ENCODE measurements around the gene TFF3. TPM values are rescaled to one million over a fixed set of nuclear protein-coding genes. Genes with fewer than 3 reads are reported as not detected.

TFF3 gene
- total and polyA plus RNA-seq, 10 of the 15 experiments (the other 5 are each of a cell fraction or from before 2014, with no cell fraction given), result not detected

- peaks cover 3% of the 10 kb centered on the region for H3K9me3 ChIP-seq (replicated peaks; ENCODE audit: control insufficient read depth, insufficient read depth, low read length)
- ATAC-seq, result peak; percentile 40; the same call in 2 of the 3 replicates
- intact Hi-C loops (cut with micrococcal nuclease; ENCODE audit: unreplicated experiment), result no loop called here
- in situ Hi-C loops (cut with MboI), result no loop called here
- ChIA-PET CTCF (no interaction called here), POLR2A (no interaction called here), RAD21 (ENCODE audit: unreplicated experiment) (interaction anchor here (0.6 kb wide), 1 partner anchor 87 kb away, joined by 3 read pairs; no protein-coding TSS in a partner anchor), SMC1A (ENCODE audit: uncharacterized antibody, unreplicated experiment) (interaction anchor here (1.0 to 1.1 kb wide), 2 partner anchors 27 to 174 kb away, joined by 3 to 6 read pairs; no protein-coding TSS in a partner anchor)
- H3K4me3 ChIP-seq, result no peak overlapping the region
- 6% methylated on average over 9 of the region's 9 CpGs for WGBS (ENCODE audit: insufficient coverage, insufficient replicate concordance, low lambda C conversion rate, missing lambda C conversion rate)
- no peak for DNase-seq (ENCODE audit: low read depth, low spot score)
- 0 out of 2 replicates have a peak overlapping the region, but pooled peaks have one; percentile 26 for H3K4me2 ChIP-seq (ENCODE audit: control insufficient read depth, insufficient read depth)
- BruUV-seq (replicated peaks), result no TSS peak
- H3K4me1 ChIP-seq (ENCODE audit: control insufficient read depth, insufficient read depth, low read length), result peaks cover 17% of the 10 kb centered on the region
- no peak for TF ChIP-seq EED (IDR thresholded peaks at IDR 0.05; ENCODE audit: low read depth)
- no peak for TF ChIP-seq CBX5 (IDR thresholded peaks at IDR 0.05; ENCODE audit: low read depth)
- TF ChIP-seq NFYB (IDR thresholded peaks at IDR 0.05; ENCODE audit: insufficient read depth, low read depth, low read length), result no peak
- no peak for TF ChIP-seq SMAD5 (IDR thresholded peaks at IDR 0.05; ENCODE audit: low read depth)
- no peak for TF ChIP-seq SP1 (IDR thresholded peaks at IDR 0.05; ENCODE audit: low read depth, low read length)
- peak; percentile 68; the same call in 1 of the 2 replicates for TF ChIP-seq PAX5 (IDR thresholded peaks at IDR 0.05; ENCODE audit: borderline replicate concordance, low read depth, low read length)
- no peak for TF ChIP-seq IRF4 (IDR thresholded peaks at IDR 0.05; ENCODE audit: low read depth, low read length)
- TF ChIP-seq YBX1 (IDR thresholded peaks at IDR 0.05), result no peak
- TF ChIP-seq KDM1A (IDR thresholded peaks at IDR 0.05; ENCODE audit: borderline replicate concordance), result no peak
- H2AFZ ChIP-seq (ENCODE audit: control insufficient read depth, low read depth, low read length), result no peak overlapping the region
- H4K20me1 ChIP-seq (ENCODE audit: control insufficient read depth, insufficient read depth), result no peaks in the 10 kb centered on the region
- no peak for FAIRE-seq
- no peak overlapping the region for H3K9ac ChIP-seq (ENCODE audit: control insufficient read depth, insufficient read depth, low read length)
- no peaks in the 10 kb centered on the region for H3K36me3 ChIP-seq (ENCODE audit: control insufficient read depth in 2 of 2, insufficient read depth in 2 of 2, low read length in 1 of 2)
- H3K27ac ChIP-seq (ENCODE audit: control insufficient read depth, insufficient read depth), result no peak overlapping the region
- H3K27me3 ChIP-seq (replicated peaks in 1 of 2; ENCODE audit: control insufficient read depth in 2 of 2, insufficient read depth in 2 of 2, low read length in 1 of 2), result no peaks in the 10 kb centered on the region; a peak in 2 of 4 replicates
- H3K79me2 ChIP-seq (ENCODE audit: control insufficient read depth, insufficient read depth, low read length), result no peaks in the 10 kb centered on the region
Measured at GRCh38 chr21:42362700-42363099, 47.5 kb upstream of the TFF3 start.

DNA sequence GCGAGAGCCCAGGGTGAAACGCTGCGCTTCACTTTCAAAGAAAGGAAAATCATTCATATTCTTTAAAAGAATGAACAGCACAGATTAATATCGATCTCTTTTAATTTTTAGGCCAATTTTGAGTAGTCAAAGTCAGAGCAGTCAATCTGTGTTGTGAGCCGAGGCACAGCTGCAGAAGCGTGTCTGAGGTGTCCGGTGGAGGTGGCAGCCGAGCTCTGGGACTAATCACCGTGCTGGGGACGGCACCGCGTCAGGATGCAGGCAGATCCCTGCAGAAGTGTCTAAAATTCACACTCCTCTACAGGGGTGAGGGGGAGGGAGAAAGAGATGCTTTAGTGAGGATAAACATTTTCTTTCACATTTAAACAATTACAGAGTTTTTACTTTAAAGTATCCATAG is 47.0 kb upstream of the TFF3 start:
- Histone ChIP-seq H3K36me3 (ENCODE audit: control insufficient read depth in 2 of 2, insufficient read depth in 2 of 2, low read length in 1 of 2) (no peaks in the 10 kb centered on the region), H2AFZ (ENCODE audit: control insufficient read depth, low read depth, low read length) (no peak overlapping the region), H3K9me3 (replicated peaks; ENCODE audit: control insufficient read depth, insufficient read depth, low read length) (peaks cover 3% of the 10 kb centered on the region), H3K4me2 (ENCODE audit: control insufficient read depth, insufficient read depth) (no peak overlapping the region; the same call in 1 of the 2 replicates), H3K27me3 (replicated peaks in 1 of 2; ENCODE audit: control insufficient read depth in 2 of 2, insufficient read depth in 2 of 2, low read length in 1 of 2) (no peaks in the 10 kb centered on the region; a peak in 2 of 4 replicates), H4K20me1 (ENCODE audit: control insufficient read depth, insufficient read depth) (no peaks in the 10 kb centered on the region), H3K4me1 (ENCODE audit: control insufficient read depth, insufficient read depth, low read length) (peaks cover 17% of the 10 kb centered on the region), H3K9ac (ENCODE audit: control insufficient read depth, insufficient read depth, low read length) (no peak overlapping the region), H3K79me2 (ENCODE audit: control insufficient read depth, insufficient read depth, low read length) (no peaks in the 10 kb centered on the region), H3K4me3 (no peak overlapping the region), H3K27ac (ENCODE audit: control insufficient read depth, insufficient read depth) (no peak overlapping the region)
- no peak for FAIRE-seq
- no TSS peak for BruUV-seq (replicated peaks)
- in situ Hi-C loops (cut with MboI) (no loop called here), intact Hi-C loops (cut with micrococcal nuclease; ENCODE audit: unreplicated experiment) (no loop called here)
- no peak for ATAC-seq
- SMC1A ChIA-PET (ENCODE audit: uncharacterized antibody, unreplicated experiment), result interaction anchor here (1.1 to 1.5 kb wide), 3 partner anchors 8 to 174 kb away, joined by 3 to 6 read pairs (median 4); no protein-coding TSS in a partner anchor
- POLR2A ChIA-PET, result no interaction called here
- CTCF ChIA-PET, result interaction anchor here (1.6 kb wide), 1 partner anchor 79 kb away, joined by 3 read pairs; no protein-coding TSS in a partner anchor
- 89% methylated on average over 12 of the region's 12 CpGs for WGBS (ENCODE audit: insufficient coverage, insufficient replicate concordance, low lambda C conversion rate, missing lambda C conversion rate)
- TF ChIP-seq BMI1 (IDR thresholded peaks at IDR 0.05; ENCODE audit: borderline replicate concordance) (no peak), GATAD2B (conservative IDR thresholded peaks at IDR 0.05; ENCODE audit: low read depth) (no peak), TAF1 (IDR thresholded peaks at IDR 0.05; ENCODE audit: borderline replicate concordance, low read depth, low read length) (no peak)
- TF ChIP-seq, protein P1, sequence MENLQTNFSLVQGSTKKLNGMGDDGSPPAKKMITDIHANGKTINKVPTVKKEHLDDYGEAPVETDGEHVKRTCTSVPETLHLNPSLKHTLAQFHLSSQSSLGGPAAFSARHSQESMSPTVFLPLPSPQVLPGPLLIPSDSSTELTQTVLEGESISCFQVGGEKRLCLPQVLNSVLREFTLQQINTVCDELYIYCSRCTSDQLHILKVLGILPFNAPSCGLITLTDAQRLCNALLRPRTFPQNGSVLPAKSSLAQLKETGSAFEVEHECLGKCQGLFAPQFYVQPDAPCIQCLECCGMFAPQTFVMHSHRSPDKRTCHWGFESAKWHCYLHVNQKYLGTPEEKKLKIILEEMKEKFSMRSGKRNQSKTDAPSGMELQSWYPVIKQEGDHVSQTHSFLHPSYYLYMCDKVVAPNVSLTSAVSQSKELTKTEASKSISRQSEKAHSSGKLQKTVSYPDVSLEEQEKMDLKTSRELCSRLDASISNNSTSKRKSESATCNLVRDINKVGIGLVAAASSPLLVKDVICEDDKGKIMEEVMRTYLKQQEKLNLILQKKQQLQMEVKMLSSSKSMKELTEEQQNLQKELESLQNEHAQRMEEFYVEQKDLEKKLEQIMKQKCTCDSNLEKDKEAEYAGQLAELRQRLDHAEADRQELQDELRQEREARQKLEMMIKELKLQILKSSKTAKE (IDR thresholded peaks at IDR 0.05; ENCODE audit: low read depth, poor library complexity, severe bottlenecking), result no peak
- TF ChIP-seq, protein P2, sequence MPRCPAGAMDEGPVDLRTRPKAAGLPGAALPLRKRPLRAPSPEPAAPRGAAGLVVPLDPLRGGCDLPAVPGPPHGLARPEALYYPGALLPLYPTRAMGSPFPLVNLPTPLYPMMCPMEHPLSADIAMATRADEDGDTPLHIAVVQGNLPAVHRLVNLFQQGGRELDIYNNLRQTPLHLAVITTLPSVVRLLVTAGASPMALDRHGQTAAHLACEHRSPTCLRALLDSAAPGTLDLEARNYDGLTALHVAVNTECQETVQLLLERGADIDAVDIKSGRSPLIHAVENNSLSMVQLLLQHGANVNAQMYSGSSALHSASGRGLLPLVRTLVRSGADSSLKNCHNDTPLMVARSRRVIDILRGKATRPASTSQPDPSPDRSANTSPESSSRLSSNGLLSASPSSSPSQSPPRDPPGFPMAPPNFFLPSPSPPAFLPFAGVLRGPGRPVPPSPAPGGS (IDR thresholded peaks at IDR 0.05; ENCODE audit: borderline replicate concordance, insufficient read depth, low read depth, low read length, poor library complexity, severe bottlenecking), result no peak
- RAD21 ChIA-PET (ENCODE audit: unreplicated experiment), result interaction anchor here (1.5 kb wide), 2 partner anchors 52 to 176 kb away, joined by 3 to 7 read pairs; no protein-coding TSS in a partner anchor
- DNase-seq (ENCODE audit: low read depth, low spot score), result no peak

Measured in GM12878 (cell line).